Measurements from ENCODE around the gene GRM4.

GRCh38 chr6:34063651-34064050, 82.2 kb downstream of the GRM4 start:
- TF ChIP-seq CTCF (conservative IDR thresholded peaks at IDR 0.05; ENCODE audit: low read depth, low read length) (no peak), EZH2 (IDR thresholded peaks at IDR 0.05; ENCODE audit: low read length, unreplicated experiment) (no peak)
